NCI-H446 (cell line): Measurements from ENCODE around the gene ADK.

Source experiments
- DNase-seq, 2 experiments: peaks; one replicate each; lab custom pipeline; 2025; lab: John Stamatoyannopoulos, UW

ADK gene

GRCh38 chr10:74738985-74739567, 588.1 kb downstream of the ADK start:
- no peak for DNase-seq

GRCh38 chr10:74743401-74743800, 592.4 kb downstream of the ADK start:
- no peak for DNase-seq

- peak in 1 of 2 experiments; percentile 13 for DNase-seq
Observed at GRCh38 chr10:74745449-74745848, 594.4 kb downstream of the ADK start.

GRCh38 chr10:74746813-74747212, 595.8 kb downstream of the ADK start:
- DNase-seq = no peak

- DNase-seq = no peak
Observed at GRCh38 chr10:74748468-74749031, 597.5 kb downstream of the ADK start.

- no peak for DNase-seq
Observed at GRCh38 chr10:74750848-74751274, 599.8 kb downstream of the ADK start.

GRCh38 chr10:74752371-74753040, 601.5 kb downstream of the ADK start:
- DNase-seq = no peak

GRCh38 chr10:74753442-74754211, 602.6 kb downstream of the ADK start:
- peak in 1 of 2 experiments; percentile 46 for DNase-seq

- DNase-seq = no peak
Observed at GRCh38 chr10:74754381-74754821, 603.4 kb downstream of the ADK start.

GRCh38 chr10:74755273-74755672, 604.3 kb downstream of the ADK start:
- no peak for DNase-seq
